Smooth muscle cell of the brain vasculature (primary cell): ENCODE measurements around the gene DISP3.

Experiments used
- DNase-seq: peaks from one replicate; pipeline ENCODE4 v3.0.0-alpha.2; 2012; ENCODE audit warnings: low read depth, low spot score

DISP3 gene

GRCh38 chr1:11515368-11516300, 36.7 kb downstream of the DISP3 start:
- no peak for DNase-seq

GRCh38 chr1:11516961-11517635, 38.1 kb downstream of the DISP3 start:
- DNase-seq, result no peak

- DNase-seq, result no peak
Observed at GRCh38 chr1:11518016-11518701, 39.2 kb downstream of the DISP3 start.

GRCh38 chr1:11518791-11519628, 40.1 kb downstream of the DISP3 start:
- DNase-seq, result no peak

- DNase-seq, result no peak
Observed at GRCh38 chr1:11519629-11520031, 40.7 kb downstream of the DISP3 start.

GRCh38 chr1:11520531-11521233, 41.7 kb downstream of the DISP3 start:
- DNase-seq, result no peak

- DNase-seq, result no peak
Observed at GRCh38 chr1:11521582-11522399, 42.8 kb downstream of the DISP3 start.

GRCh38 chr1:11522400-11523235, 43.7 kb downstream of the DISP3 start:
- no peak for DNase-seq

GRCh38 chr1:11523261-11523660, 44.3 kb downstream of the DISP3 start:
- no peak for DNase-seq

- no peak for DNase-seq
Observed at GRCh38 chr1:11523746-11524464, 45.0 kb downstream of the DISP3 start.

GRCh38 chr1:11524465-11525150, 45.7 kb downstream of the DISP3 start:
- no peak for DNase-seq

- no peak for DNase-seq
Observed at GRCh38 chr1:11525151-11525505, 46.2 kb downstream of the DISP3 start.

- DNase-seq, result no peak
Observed at GRCh38 chr1:11525516-11525915, 46.6 kb downstream of the DISP3 start.

GRCh38 chr1:11526071-11526895, 47.3 kb downstream of the DISP3 start:
- no peak for DNase-seq

GRCh38 chr1:11527541-11528452, 48.8 kb downstream of the DISP3 start:
- no peak for DNase-seq
